Endothelial cell of umbilical vein (primary cell): ENCODE measurements around the gene BNC2. TPM values are rescaled to one million over a fixed set of nuclear protein-coding genes. Genes with fewer than 3 reads are reported as not detected.

ENCODE experiments used
- BruUV-seq: library from RNA; stranded (reverse); fragments of 400-500 nt; replicated peaks from 2 replicates; lab custom pipeline; 2021; lab: Mats Ljungman, UMichigan
- CTCF ChIA-PET: fragments of 300-600, 350-600 bp; sonication (Branson Sonifier 250); formaldehyde crosslinking; loops from one replicate; lab custom pipeline; 2021; ENCODE audit warnings: antibody characterized with exemption, inconsistent platforms; lab: Charles Lee
- POLR2A ChIA-PET: fragments of 300-600, 350-600 bp; sonication (Branson Sonifier 250); formaldehyde crosslinking; loops from one replicate; lab custom pipeline; 2021; ENCODE audit warnings: antibody characterized with exemption, inconsistent platforms; lab: Charles Lee
- DNase-seq: peaks from one replicate; pipeline ENCODE4 v3.0.0-alpha.2; 2011; ENCODE audit warnings: low read depth, low spot score
- FAIRE-seq: peaks from 2 replicates; lab custom pipeline; 2011; peaks lifted over from hg19 to GRCh38; lab: Jason Lieb, UNC
- H2AFZ ChIP-seq: 2 replicates; pipeline ENCODE4 v1.6.0; 2012; ENCODE audit warnings: low read depth, low read length, control low read depth, inconsistent platforms
- H3K27ac ChIP-seq: 2 replicates; pipeline ENCODE4 v1.5.1; 2011; ENCODE audit warnings: low read depth, mild to moderate bottlenecking, control low read depth, low read length, moderate library complexity; ENCODE audit not compliant: insufficient read depth
- H3K27me3 ChIP-seq, 2 experiments: 2 replicates each; pipeline versions ENCODE4 v1.6.0 to v1.6.1; 2011; ENCODE audit warnings: low read length in 2 of 2, mixed read lengths in 1 of 2; ENCODE audit not compliant: control insufficient read depth in 2 of 2, insufficient read depth in 2 of 2
- H3K36me3 ChIP-seq, 2 experiments: 2 replicates in 1 of 2; 3 replicates in 1 of 2; pipeline ENCODE4 v1.5.1; 2011; ENCODE audit warnings: low read length in 2 of 2, mild to moderate bottlenecking in 1 of 2, moderate library complexity in 1 of 2; ENCODE audit not compliant: control insufficient read depth in 2 of 2, insufficient read depth in 2 of 2; ENCODE audit errors: extremely low read depth in 1 of 2
- H3K4me1 ChIP-seq: 3 replicates; pipeline ENCODE4 v1.5.1; 2011; ENCODE audit warnings: mild to moderate bottlenecking, low read length; ENCODE audit not compliant: control insufficient read depth, insufficient read depth; ENCODE audit errors: extremely low read depth
- H3K4me2 ChIP-seq: 2 replicates; pipeline ENCODE4 v1.6.1; 2011; ENCODE audit warnings: low read length, control low read depth, mixed read lengths; ENCODE audit not compliant: insufficient read depth
- H3K4me3 ChIP-seq, 3 experiments: fragments of 200-600 bp in 1 of 3; sonication (generic), shearing (Covaris generic) in 1 of 3; replicated peaks in 1 of 3; 2 replicates each; pipeline ENCODE4 v1.5.1; 2011 to 2016; ENCODE audit warnings: control low read depth in 3 of 3, low read length in 3 of 3, mild to moderate bottlenecking in 2 of 3, inconsistent platforms in 1 of 3, low read depth in 1 of 3, moderate library complexity in 1 of 3; ENCODE audit not compliant: insufficient read depth in 1 of 3
- H3K79me2 ChIP-seq: 2 replicates; pipeline ENCODE4 v1.6.0; 2012; ENCODE audit warnings: low read length, inconsistent platforms; ENCODE audit not compliant: control insufficient read depth, insufficient read depth
- H3K9ac ChIP-seq: replicated peaks from 2 replicates; pipeline ENCODE3; 2011; ENCODE audit warnings: low read length, control low read depth; ENCODE audit not compliant: insufficient read depth; ENCODE audit errors: extremely low read depth
- H3K9me1 ChIP-seq: replicated peaks from 3 replicates; pipeline ENCODE4 v1.6.0; 2011; ENCODE audit warnings: mild to moderate bottlenecking, low read length; ENCODE audit not compliant: control insufficient read depth, insufficient read depth; ENCODE audit errors: extremely low read depth
- H3K9me3 ChIP-seq: replicated peaks from 2 replicates; pipeline ENCODE4 v1.5.1; 2012; ENCODE audit warnings: low read length, inconsistent platforms; ENCODE audit not compliant: control insufficient read depth, insufficient read depth
- H4K20me1 ChIP-seq: replicated peaks from 2 replicates; pipeline ENCODE3; 2011; ENCODE audit warnings: mild to moderate bottlenecking, low read length; ENCODE audit not compliant: control insufficient read depth, insufficient read depth; ENCODE audit errors: extremely low read depth
- EZH2 ChIP-seq: IDR thresholded peaks from 2 replicates; pipeline ENCODE4 v1.6.1; 2012; ENCODE audit warnings: borderline replicate concordance, low read depth, mild to moderate bottlenecking, moderate library complexity, low read length, inconsistent platforms; ENCODE audit not compliant: severe bottlenecking
- FOS ChIP-seq: IDR thresholded peaks from 2 replicates; pipeline ENCODE4 v1.6.1; 2011; ENCODE audit warnings: mild to moderate bottlenecking, low read length, moderate library complexity, borderline replicate concordance; ENCODE audit not compliant: insufficient read depth
- GATA2 ChIP-seq: IDR thresholded peaks from 2 replicates; pipeline ENCODE4 v1.7.0; 2011; ENCODE audit warnings: low read depth, mild to moderate bottlenecking, moderate library complexity, mixed read lengths, low read length; ENCODE audit not compliant: insufficient read length, insufficient read depth
- JUN ChIP-seq: IDR thresholded peaks from 2 replicates; pipeline ENCODE4 v1.6.1; 2011; ENCODE audit warnings: borderline replicate concordance, low read depth; ENCODE audit not compliant: insufficient read length, insufficient read depth
- MYC ChIP-seq: IDR thresholded peaks from one replicate; pipeline ENCODE4 v1.6.1; 2011; ENCODE audit warnings: mild to moderate bottlenecking, low read depth, low read length
- POLR2A ChIP-seq: IDR thresholded peaks from 2 replicates; pipeline ENCODE4 v1.6.1; 2012; ENCODE audit warnings: low read depth, mild to moderate bottlenecking, control low read depth, low read length
- POLR2AphosphoS5 ChIP-seq: IDR thresholded peaks from 2 replicates; pipeline ENCODE4 v1.6.1; 2012; ENCODE audit warnings: low read depth, mild to moderate bottlenecking, control low read depth, low read length, moderate library complexity; ENCODE audit not compliant: insufficient read depth
- dilution Hi-C: fragments of 300-500 bp; cut with MboI; formaldehyde crosslinking; loops from one replicate; pipeline ENCODE4 v1.15.0; 2019; ENCODE audit warnings: low sequenced_read_pairs; ENCODE audit not compliant: extremely low pct_ligation_motif_present
- intact Hi-C: fragments of 100-400 bp; cut with micrococcal nuclease; formaldehyde crosslinking; loops from one replicate; pipeline ENCODE4 v1.10.0; 2022
- polyA plus RNA-seq, 4 experiments: library from polyadenylated mRNA; depleted of rRNA in 3 of 4; stranded (reverse) in 3 of 4; unstranded in 1 of 4; fragments of >200 nt; gene quantifications; 2 replicates each; pipeline versions ENCODE4 v1.2.1 to v1.2.3, GENCODE V29; 2011 to 2012; ENCODE audit warnings: missing spikeins in 1 of 4
- total RNA-seq: library from RNA; stranded (reverse); gene quantifications from 2 replicates; pipeline ENCODE4 v1.2.3, GENCODE V29; 2021
- TF ChIP-seq, protein P1 (sequence below), 2 donors: IDR thresholded peaks; 1 replicate in 1 of 2; 2 replicates in 1 of 2; pipeline ENCODE4 v1.5.1; 2011; ENCODE audit warnings: low read length in 2 of 2, mild to moderate bottlenecking in 2 of 2, moderate library complexity in 2 of 2, control low read depth in 1 of 2, inconsistent platforms in 1 of 2, low read depth in 1 of 2; ENCODE audit not compliant: insufficient read depth in 1 of 2; ENCODE audit errors: extremely low read depth in 1 of 2
- TF ChIP-seq, protein P2 (sequence below): IDR thresholded peaks from 2 replicates; pipeline ENCODE4 v1.6.1; 2011; ENCODE audit not compliant: insufficient read depth, insufficient read length

The BNC2 gene
- total and polyA plus RNA-seq, 2 donors (not counting 3 experiments of a cell fraction or from before 2014, with no cell fraction given) = 12.1 to 34.3 TPM

DNA sequence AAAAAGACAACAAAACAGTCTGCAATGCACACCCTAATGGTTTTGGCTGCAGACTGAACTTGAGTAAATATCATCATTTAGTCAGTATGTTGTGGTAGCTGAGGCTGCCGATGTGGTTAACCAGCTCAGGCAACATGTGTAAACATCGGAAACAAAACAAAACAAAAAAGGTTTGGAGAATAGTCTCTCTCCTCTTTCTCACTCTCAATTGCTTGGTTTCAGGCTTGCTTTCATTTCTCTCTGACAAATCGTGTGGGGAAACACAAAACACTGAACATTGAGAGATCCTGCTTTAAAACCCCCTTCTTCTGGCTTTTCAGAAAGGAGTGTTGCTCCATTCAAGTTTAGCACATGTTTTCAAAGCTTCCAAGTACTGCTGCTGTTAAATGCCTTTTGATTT is 453.3 kb downstream of the BNC2 start:
- Histone ChIP-seq H3K27ac (peak overlapping the region; percentile 17), H3K79me2 (no peaks in the 10 kb centered on the region), H3K9me3 (no peaks in the 10 kb centered on the region), H3K4me1 (peaks cover 13% of the 10 kb centered on the region), H3K27me3 (no peaks in the 10 kb centered on the region), H2AFZ (peak overlapping the region; percentile 24), H3K36me3 (peaks cover 0 to 5% of the 10 kb centered on the region in 2 experiments), H3K4me3 (no peak overlapping the region), H4K20me1 (no peaks in the 10 kb centered on the region), H3K4me2 (peak overlapping the region; percentile 57), H3K9me1 (no peaks in the 10 kb centered on the region), H3K9ac (peak overlapping the region; percentile 20)
- no TSS peak for BruUV-seq
- FAIRE-seq = peak; percentile 21
- intact Hi-C loops (no loop called here), dilution Hi-C loops (no loop called here)
- DNase-seq = peak; percentile 39
- ChIA-PET CTCF (interaction anchor here (0.6 kb wide), 1 partner anchor 309 kb away, joined by 3 read pairs; no protein-coding TSS in a partner anchor), POLR2A (no interaction called here)
- TF ChIP-seq FOS (no peak), EZH2 (no peak), POLR2A (no peak), JUN (no peak), MYC (no peak), GATA2 (no peak), POLR2AphosphoS5 (no peak)
- TF ChIP-seq, protein P1, sequence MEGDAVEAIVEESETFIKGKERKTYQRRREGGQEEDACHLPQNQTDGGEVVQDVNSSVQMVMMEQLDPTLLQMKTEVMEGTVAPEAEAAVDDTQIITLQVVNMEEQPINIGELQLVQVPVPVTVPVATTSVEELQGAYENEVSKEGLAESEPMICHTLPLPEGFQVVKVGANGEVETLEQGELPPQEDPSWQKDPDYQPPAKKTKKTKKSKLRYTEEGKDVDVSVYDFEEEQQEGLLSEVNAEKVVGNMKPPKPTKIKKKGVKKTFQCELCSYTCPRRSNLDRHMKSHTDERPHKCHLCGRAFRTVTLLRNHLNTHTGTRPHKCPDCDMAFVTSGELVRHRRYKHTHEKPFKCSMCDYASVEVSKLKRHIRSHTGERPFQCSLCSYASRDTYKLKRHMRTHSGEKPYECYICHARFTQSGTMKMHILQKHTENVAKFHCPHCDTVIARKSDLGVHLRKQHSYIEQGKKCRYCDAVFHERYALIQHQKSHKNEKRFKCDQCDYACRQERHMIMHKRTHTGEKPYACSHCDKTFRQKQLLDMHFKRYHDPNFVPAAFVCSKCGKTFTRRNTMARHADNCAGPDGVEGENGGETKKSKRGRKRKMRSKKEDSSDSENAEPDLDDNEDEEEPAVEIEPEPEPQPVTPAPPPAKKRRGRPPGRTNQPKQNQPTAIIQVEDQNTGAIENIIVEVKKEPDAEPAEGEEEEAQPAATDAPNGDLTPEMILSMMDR (IDR thresholded peaks at IDR 0.05; ENCODE audit: extremely low read depth in 1 of 2, insufficient read depth in 1 of 2, low read depth in 1 of 2, low read length in 2 of 2) = no peak
- TF ChIP-seq, protein P2, sequence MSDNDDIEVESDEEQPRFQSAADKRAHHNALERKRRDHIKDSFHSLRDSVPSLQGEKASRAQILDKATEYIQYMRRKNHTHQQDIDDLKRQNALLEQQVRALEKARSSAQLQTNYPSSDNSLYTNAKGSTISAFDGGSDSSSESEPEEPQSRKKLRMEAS = no peak
